Stimulated activated CD4-positive, alpha-beta T cell treated with anti-CD3 and anti-CD28 coated beads, Interleukin-12 subunit alpha, Interleukin-12 subunit beta, amount 100 ng/mL, for 48 hours (primary cell): ENCODE data around the gene EPS8L2.

Experiments used
- DNase-seq, 3 donors: peaks; one replicate each; pipeline ENCODE4 v3.0.0-alpha.2; 2020; ENCODE audit warnings: low read depth in 2 of 3, low spot score in 1 of 3

EPS8L2 gene

DNA sequence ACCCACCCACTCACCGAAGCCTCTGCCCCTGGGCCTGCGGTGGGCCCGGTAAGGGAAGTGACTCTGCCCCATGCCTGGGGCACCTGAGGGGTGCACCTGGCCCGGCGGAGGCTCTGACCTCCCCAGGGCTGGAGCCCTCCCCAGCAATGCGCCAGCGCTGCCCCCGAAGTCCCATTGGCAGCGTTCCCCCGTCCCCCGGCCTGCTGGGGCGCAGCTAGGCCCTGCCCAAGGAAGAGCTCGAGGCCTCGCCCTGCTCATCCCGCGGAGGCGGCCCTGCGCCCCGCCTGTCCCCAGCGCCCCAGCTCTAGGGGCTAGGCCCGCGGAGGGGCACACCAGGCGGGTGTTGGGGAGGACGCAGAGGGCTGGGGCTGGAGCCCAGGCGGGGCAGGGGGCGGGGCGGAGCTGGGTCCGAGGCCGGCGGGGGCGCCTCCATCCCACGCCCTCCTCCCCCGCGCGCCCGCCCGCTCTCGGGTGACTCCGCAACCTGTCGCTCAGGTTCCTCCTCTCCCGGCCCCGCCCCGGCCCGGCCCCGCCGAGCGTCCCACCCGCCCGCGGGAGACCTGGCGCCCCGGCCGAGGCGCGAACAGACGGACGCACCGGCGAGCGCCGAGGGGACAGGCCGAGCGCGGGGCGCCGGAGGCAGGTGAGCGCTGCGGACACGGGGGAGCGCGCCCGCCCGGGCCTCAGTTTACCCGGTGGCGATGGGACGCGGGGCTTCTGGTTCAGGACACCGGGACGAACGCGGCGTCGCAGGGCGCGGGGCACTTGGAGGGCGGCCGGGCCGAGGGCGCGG is at the start of gene EPS8L2:
EPS8L2 (plus strand) TSS at position 586 of the 793 bp plus-strand sequence. CDS start 3,177 bp downstream, outside the sequence.
- no peak for DNase-seq

DNA sequence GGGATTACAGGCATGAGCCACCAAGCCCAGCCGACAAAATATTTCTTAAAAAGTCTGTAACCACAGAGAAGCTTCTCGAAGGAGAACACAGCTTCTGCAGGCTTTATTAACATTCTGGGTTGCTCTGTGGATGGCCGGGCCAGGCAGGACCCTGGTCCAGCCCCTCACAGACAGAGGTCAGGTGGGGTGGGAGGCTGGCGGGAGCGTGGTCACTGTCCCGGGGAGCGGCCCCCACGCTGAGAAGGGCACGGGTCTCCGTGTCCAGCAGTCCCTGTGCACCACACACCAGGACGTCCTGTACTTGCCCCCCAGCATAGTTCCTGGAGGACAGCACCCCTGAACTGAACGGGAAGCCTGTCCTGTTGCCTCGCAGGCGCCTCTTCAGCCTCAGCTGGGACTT is 49.6 kb upstream of the EPS8L2 start:
- DNase-seq = no peak

DNA sequence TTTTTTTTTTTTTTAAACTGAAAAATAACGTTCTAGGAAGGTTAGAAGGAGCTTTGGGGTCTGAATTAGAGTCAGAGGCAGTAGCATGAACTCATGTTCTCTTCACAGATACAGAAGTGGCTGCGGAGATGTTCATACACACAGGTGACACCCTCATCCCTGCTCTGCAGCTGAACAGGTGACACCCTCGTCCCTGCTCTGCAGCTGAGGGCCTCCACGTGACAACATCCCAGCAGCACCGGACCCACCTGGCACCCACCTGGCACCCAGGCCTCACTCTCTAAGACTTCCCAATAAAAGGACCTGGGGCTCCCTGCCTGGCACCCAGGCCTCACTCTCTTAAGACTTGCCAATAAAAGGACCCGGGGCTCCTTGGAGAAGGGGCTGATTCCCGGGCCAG is 49.2 kb upstream of the EPS8L2 start:
- no peak for DNase-seq

DNA sequence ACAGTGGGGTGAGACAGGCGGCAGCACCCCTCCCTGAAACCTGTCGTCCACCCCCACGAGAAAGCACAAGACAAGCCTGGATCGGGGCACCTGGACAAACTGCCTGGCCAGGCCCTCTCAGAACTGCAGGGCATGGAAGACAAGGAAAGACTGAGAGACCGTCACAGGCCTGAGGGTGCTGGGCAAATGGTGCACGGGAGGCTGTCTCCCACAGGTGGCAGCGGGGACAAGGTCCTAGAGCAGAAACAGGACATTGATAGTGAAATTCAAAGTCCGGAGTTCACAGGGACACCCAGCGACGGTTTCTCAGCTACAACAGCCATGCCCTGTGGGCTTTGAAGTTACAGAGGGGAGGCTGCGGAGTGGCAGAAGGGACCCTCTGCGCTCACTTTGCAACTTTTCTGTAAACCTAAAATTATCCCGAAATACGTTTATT is 48.3 kb upstream of the EPS8L2 start:
- DNase-seq = no peak

GRCh38 chr11:659532-660085 is 46.4 kb upstream of the EPS8L2 start:
- no peak for DNase-seq

- no peak for DNase-seq
Measured at GRCh38 chr11:660281-660680, 45.8 kb upstream of the EPS8L2 start.

DNA sequence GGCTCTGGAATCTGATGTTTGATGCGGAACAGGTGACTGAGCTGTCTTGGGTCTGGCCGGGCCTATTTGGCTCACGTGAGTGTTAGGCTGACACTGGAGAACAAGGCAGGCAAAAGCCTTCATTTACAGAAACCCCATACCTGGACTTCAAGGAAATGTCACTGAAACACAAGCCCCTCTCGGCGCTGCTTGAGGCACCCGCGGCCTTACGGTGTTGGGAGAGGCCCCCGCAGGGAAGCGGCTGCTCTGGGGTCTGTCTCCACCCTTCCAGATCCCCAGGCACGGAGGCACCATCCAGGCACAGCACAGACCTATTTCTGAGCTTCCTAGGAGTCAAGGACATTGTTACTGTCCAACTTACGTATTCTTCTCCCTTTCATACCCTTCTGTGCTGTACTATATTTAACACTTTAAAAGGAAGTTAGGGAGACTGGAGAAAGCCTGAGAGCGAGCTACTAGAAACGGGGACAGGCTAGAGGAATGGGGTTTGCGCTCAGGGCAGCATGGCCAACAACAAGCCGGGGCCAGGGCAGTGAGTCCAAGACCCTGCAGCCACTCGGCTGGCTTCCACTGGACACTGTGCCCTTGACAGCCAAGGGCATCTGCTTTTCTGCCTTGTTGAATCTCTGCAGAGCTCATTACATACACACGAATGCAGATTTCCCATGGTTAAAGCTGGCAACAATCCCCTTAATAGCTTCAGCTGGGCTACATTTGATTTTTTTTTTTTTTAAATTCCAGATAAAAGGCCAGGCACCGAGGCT is 45.2 kb upstream of the EPS8L2 start:
- DNase-seq = no peak

GRCh38 chr11:662689-663274 is 43.2 kb upstream of the EPS8L2 start:
- DNase-seq = no peak

DNA sequence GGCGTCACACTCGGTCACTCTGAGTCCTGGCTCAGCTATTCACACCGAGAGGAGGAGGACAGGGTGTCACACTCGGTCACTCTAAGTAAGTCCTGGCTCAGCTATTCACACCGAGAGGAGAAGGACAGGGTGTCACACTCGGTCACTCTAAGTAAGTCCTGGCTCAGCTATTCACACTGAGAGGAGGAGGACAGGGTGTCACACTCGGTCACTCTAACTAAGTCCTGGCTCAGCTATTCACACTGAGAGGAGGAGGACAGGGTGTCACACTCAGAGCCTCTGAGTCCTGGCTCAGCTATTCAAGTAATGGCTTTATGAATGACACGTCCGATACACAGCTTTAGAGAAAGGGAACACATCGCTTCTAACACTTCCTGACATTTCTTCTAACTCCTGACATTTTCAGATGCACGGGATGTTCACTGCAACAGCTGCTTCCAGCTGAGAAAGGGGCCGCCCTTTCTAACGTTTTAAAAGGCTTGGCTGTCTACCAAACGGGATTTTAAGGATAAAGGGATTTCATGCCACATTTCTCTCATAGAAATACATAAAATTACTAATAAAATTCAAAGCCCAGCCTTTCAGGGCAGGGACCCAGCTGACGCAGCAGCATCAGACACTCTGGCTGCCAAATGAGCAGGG is 40.8 kb upstream of the EPS8L2 start:
- no peak for DNase-seq

- no peak for DNase-seq
Measured at GRCh38 chr11:665704-666281, 40.2 kb upstream of the EPS8L2 start.

DNA sequence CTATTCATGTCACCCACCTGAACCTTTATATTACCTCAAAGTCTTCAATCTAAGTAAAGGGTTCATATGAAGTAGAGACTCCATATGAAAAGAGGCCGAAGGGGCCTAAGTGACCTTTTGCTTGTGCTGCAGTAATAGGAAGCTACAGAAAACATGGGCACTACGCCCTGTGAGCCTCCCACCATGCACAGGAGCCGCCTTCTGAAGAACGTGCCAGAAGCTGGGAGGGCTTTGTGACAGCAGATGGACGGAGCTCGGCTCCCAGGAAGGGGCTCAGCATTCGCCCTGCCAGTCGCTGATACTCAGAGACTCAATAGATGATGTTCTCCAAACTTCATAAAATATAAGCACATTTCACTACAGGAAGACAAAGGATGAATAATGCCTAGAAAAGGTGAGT is 32.2 kb upstream of the EPS8L2 start:
- DNase-seq = no peak

- no peak for DNase-seq
Measured at GRCh38 chr11:674406-674805, 31.6 kb upstream of the EPS8L2 start.

DNA sequence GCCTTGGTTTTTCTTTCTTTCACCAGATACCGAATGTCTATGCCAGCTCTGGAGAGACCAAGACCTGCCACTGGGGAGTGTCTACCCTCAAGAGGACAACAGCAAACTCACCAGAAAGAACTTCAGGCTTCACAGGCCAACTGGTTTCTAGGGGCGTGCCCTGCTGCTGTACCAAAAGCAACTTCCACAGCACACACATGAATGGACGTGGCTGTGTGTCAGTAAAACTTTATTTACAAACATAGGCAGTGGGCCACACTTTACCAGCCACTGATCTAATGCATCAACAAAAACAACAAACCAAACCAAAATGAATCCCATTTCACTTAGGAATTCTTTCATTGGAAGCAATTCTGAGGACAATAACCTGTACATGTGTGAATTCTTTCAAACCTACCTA is 27.7 kb upstream of the EPS8L2 start:
- DNase-seq = no peak

GRCh38 chr11:679271-680207 is 26.5 kb upstream of the EPS8L2 start:
- DNase-seq = no peak

GRCh38 chr11:680476-680875 is 25.6 kb upstream of the EPS8L2 start:
- DNase-seq = no peak

DNA sequence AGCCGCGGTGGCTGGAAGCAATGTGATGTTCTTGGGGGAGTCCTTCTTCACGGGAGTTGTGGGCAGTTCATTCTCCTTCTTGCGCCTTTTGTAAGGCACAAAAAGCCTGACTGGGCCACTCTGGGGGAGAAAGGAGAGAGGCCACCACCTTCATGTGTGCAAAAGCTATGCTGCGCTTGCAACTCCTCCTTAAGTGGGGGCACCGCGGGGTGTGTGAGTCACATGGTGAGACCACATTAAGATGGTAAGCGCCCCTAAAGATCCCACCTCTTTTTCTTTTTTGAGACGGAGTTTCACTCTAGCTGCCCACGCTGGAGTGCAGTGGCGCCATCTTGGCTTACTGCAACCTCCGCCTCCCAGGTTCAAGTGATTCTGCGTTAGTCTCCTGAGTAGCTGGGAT is 25.1 kb upstream of the EPS8L2 start:
- no peak for DNase-seq

DNA sequence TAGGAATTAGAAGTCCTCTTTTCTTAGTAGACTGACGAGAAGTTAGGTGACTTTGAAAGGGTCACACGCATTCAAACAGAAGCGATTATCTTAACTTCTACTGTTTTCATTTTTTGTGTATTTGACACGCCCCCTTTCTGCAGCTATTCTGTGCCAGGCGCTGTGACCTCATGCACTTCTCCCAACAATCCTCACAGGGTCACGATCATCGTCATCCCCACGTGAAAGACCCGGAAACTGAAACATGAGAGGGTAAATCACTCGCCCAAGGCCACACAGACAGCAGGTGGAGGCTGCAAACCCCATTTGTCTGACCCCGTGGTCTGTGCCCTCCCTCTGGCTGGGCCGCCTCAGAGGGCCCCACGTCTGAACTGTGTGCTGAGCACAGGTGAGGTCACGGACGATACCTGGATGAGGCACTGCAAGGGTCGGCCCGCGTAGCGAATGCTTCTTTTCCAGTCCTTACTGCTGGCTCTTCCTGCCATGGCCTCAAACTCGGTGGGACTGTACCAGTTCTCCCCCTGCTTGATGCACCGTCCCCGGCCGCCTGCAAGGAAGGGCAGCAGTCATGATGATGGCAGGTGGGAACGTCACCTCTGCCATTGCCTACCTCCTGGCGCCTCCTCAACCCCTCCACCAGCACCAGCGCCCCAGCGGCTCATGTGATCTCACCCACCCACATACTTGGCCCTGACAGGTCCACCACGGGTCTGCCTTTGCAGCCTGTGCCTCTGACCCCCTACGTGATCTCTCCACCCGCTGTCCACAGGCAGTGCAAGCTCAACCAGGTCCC is 19.4 kb upstream of the EPS8L2 start:
- DNase-seq = no peak

- DNase-seq = no peak
Measured at GRCh38 chr11:687751-688150, 18.3 kb upstream of the EPS8L2 start.

DNA sequence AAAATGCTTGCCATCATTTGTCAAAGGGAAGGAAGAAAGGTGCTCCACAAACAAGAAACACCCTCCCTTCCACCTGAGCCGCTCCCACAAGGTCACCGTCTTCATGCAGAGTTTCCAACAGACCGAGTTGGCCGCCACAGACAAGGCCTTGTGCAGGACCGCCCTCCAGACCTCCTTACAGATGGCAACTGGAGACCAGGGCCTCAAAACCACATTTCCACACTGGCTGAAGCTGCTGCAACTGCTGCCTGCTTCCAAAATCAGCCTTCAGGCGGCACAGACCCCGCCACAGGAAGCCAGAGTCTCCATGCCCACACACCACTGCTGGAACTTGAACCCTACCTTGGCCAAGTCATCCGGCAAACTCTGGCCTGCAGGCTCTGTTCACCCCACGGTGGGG is 17.4 kb upstream of the EPS8L2 start:
- no peak for DNase-seq
